Brain microvascular endothelial cell (primary cell): Measurements from ENCODE around the gene ANO3.

Experiments used
- DNase-seq: peaks from one replicate; pipeline ENCODE4 v3.0.0-alpha.2; 2020
- H3K27ac ChIP-seq: fragments of 250-450 bp; sonication (Bioruptor Pico); 2 replicates; pipeline ENCODE4 v1.5.1; 2020; ENCODE audit warnings: mild to moderate bottlenecking, moderate library complexity
- H3K27me3 ChIP-seq: fragments of 250-450 bp; sonication (Bioruptor Pico); replicated peaks from 2 replicates; pipeline ENCODE4 v1.5.1; 2020; ENCODE audit warnings: mild to moderate bottlenecking
- H3K36me3 ChIP-seq: fragments of 250-450 bp; sonication (Bioruptor Pico); replicated peaks from 2 replicates; pipeline ENCODE4 v1.5.1; 2020; ENCODE audit warnings: mild to moderate bottlenecking
- H3K4me3 ChIP-seq: 2 replicates; pipeline ENCODE4 v1.5.1; 2011; ENCODE audit warnings: low read depth, mild to moderate bottlenecking, control low read depth, low read length, moderate library complexity
- in situ Hi-C: cut with HindIII; loops from 2 replicates; pipeline ENCODE4 v1.10.0; 2017; ENCODE audit warnings: low sequenced_read_pairs, low pct_ligation_motif_present
- TF ChIP-seq, protein P1 (sequence below): IDR thresholded peaks from 2 replicates; pipeline ENCODE4 v1.5.1; 2011; ENCODE audit warnings: low read depth, mild to moderate bottlenecking, moderate library complexity, low read length, control low read depth, inconsistent platforms; ENCODE audit errors: missing control alignments

ANO3 gene

DNA sequence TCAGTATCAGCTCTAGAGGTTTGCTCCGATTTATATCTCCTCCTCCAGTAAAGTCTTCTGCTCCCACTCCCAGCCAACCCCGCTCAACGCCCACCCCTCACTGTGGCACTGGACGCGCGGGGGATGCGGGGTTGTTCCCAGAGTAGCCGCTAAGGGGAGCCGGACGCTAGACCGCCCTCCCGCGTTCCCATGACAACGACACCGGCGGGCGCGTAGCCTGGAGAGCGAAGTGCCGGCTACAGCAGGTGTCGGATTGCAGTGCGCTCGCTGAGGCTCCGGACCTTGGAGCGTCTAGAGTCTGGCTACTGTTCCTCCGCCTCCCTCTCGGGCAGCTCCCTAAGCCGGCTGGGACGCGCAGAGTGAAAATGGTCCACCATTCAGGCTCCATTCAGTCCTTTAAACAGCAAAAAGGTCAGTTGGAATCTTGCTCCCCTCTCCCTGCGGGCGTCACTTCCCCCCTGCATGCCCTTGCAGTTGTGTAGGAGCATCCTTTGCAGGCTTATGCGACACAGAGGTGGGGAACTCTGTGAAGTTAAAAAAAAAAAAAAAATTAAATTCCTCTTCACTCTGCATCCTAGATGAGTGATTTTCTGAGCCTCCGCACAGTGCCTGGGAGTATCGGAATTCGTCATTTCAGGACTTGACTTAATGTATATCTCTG lies at the start of gene ANO3:
Gene ANO3 (plus strand): TSS at position 220 of the 661 bp plus-strand sequence. CDS start 146 bp downstream, at position 366.
- peak; percentile 79 for DNase-seq
- Histone ChIP-seq H3K27me3 (no peaks in the 10 kb centered on the region), H3K27ac (no peak within 1 kb of the TSS), H3K4me3 (peak within 1 kb of the TSS; percentile 45), H3K36me3 (no peaks in the 10 kb centered on the region)
- in situ Hi-C loops = no loop called here
- TF ChIP-seq, protein P1, sequence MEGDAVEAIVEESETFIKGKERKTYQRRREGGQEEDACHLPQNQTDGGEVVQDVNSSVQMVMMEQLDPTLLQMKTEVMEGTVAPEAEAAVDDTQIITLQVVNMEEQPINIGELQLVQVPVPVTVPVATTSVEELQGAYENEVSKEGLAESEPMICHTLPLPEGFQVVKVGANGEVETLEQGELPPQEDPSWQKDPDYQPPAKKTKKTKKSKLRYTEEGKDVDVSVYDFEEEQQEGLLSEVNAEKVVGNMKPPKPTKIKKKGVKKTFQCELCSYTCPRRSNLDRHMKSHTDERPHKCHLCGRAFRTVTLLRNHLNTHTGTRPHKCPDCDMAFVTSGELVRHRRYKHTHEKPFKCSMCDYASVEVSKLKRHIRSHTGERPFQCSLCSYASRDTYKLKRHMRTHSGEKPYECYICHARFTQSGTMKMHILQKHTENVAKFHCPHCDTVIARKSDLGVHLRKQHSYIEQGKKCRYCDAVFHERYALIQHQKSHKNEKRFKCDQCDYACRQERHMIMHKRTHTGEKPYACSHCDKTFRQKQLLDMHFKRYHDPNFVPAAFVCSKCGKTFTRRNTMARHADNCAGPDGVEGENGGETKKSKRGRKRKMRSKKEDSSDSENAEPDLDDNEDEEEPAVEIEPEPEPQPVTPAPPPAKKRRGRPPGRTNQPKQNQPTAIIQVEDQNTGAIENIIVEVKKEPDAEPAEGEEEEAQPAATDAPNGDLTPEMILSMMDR = peak; percentile 85

DNA sequence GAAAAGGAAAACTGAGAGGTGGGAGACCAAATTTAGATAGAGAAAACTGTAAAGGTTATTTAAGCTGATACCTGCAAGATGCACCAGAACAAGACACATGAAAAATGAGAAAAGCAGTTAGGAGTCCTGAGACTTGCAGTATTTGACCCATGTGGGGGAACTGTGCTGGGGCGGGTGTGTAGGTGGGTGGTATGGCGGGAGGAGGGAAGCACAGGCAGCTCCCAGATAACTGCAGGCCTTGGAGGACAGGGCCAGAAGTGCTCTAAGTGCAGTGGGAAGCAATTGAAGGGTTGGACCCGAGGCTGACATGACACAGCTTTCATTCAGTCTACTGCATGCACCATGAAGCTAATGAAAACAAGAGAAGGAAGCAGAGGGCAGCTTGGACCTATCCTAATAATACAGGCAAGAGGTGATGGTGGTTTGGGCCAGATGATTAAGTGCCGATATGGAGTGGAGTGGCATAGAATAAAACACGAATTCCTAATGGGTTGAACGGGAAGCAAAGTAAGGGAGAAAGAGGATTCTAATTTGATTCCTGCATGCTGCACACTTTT lies 48.0 kb upstream of the ANO3 start:
- Histone ChIP-seq H3K36me3 (no peaks in the 10 kb centered on the region), H3K4me3 (no peak overlapping the region), H3K27me3 (no peaks in the 10 kb centered on the region), H3K27ac (no peak overlapping the region)
- in situ Hi-C loops = no loop called here
- TF ChIP-seq, protein P1 = no peak
- DNase-seq = no peak

DNA sequence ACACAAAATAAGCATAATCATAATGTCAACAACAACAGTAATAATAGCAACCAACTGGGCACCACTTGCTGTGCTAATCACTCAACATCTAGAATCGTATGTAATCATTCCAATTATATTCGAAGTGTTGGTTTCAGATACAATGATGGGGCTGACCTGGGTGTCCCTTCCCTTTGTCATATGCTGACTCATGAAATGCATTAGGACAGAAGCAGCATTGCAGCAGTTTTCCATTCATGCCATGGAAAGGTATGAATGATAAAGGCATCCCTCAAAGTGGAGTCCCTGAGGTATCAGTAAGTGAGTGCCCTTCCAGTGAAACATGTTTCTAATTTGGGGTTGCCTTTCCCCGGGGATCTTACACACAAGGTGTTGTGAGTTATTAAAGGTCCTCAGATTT lies 46.3 kb upstream of the ANO3 start:
- no peak overlapping the region for H3K4me3 ChIP-seq
- H3K36me3 ChIP-seq = no peaks in the 10 kb centered on the region
- TF ChIP-seq, protein P1 = no peak
- H3K27ac ChIP-seq = no peak overlapping the region
- DNase-seq = no peak
- no peaks in the 10 kb centered on the region for H3K27me3 ChIP-seq
- in situ Hi-C loops = no loop called here

DNA sequence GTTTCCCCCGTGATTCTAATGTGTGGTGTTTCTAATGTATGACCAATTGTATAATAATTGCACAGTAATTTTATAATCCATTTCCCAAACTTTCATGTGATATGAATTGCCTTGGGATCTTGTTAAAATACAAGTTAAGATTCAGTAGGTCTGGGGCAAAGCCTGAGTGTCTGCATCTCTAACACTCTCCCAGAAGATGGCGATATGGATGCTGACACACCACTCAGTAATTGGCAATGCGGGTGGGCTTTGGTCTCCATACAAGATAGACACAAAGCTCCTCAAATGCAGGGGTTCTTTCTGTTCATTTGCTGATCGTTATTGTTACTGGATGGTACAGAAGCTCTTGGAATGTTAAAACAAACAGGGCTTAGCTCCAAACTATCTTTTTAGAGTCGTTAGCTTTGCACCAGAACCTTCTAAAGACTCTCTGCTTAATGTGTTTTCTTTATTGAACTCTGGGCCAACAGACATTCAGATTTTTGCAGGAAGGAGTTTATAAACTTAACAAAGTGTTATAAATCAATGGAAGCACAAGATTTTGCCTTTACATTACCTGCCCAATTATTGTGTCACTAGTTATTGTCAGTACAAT lies 45.4 kb upstream of the ANO3 start:
- DNase-seq = peak; percentile 53
- in situ Hi-C loops = no loop called here
- Histone ChIP-seq H3K27ac (no peak overlapping the region), H3K36me3 (no peaks in the 10 kb centered on the region), H3K27me3 (no peaks in the 10 kb centered on the region), H3K4me3 (no peak overlapping the region)
- TF ChIP-seq, protein P1 = peak; percentile 75

DNA sequence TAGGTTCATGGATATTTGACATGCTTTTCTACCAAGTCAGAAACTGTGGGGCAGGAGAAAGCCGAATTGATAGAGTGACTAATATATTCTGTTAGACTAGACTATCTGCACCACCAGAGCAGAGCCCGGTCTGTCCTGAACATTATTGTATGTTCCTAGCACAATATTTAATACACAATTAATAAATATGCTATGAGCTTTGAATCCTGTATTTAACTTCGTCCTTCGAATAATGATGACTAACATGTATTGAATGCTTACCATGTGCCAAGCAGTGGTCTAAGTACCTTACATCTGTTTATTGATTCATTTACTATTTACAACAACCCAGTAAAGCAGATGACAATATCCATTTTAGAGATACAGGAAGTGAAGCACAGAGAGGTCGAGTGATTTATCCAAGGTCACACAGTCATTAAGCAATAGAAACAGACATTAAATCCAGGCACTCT lies 44.8 kb upstream of the ANO3 start:
- no peak overlapping the region for H3K27ac ChIP-seq
- DNase-seq = peak; percentile 38
- H3K27me3 ChIP-seq = no peaks in the 10 kb centered on the region
- no peak overlapping the region for H3K4me3 ChIP-seq
- in situ Hi-C loops = no loop called here
- no peaks in the 10 kb centered on the region for H3K36me3 ChIP-seq
- TF ChIP-seq, protein P1 = no peak
